Effector memory CD4-positive, alpha-beta T cell (primary cell): Measurements from ENCODE around the gene CLEC2A.
A peak's percentile ranks its signal among the peaks of the same experiment; 100 is the strongest.

Source experiments
- DNase-seq, 3 donors: peaks; one replicate each; pipeline ENCODE4 v3.0.0-alpha.2; 2020
- H3K27ac ChIP-seq: 2 replicates; pipeline ENCODE4 v1.7.0; 2013; ENCODE audit warnings: mild to moderate bottlenecking, low read length, moderate library complexity; ENCODE audit not compliant: insufficient read depth, poor library complexity, severe bottlenecking
- H3K27me3 ChIP-seq: replicated peaks from 2 replicates; pipeline ENCODE4 v1.7.0; 2013; ENCODE audit warnings: mild to moderate bottlenecking, low read length; ENCODE audit not compliant: insufficient read depth, control insufficient read depth, poor library complexity, severe bottlenecking
- H3K36me3 ChIP-seq: 2 replicates; pipeline ENCODE4 v1.7.0; 2013; ENCODE audit warnings: mild to moderate bottlenecking, low read length, moderate library complexity; ENCODE audit not compliant: control insufficient read depth, insufficient read depth
- H3K4me1 ChIP-seq: 2 replicates; pipeline ENCODE4 v1.7.0; 2013; ENCODE audit warnings: low read length, mild to moderate bottlenecking; ENCODE audit not compliant: control insufficient read depth, insufficient read depth, poor library complexity, severe bottlenecking
- H3K4me3 ChIP-seq: 2 replicates; pipeline ENCODE4 v1.7.0; 2013; ENCODE audit warnings: low read length, low read depth, mild to moderate bottlenecking; ENCODE audit not compliant: insufficient read depth, poor library complexity, severe bottlenecking
- H3K9me3 ChIP-seq: 2 replicates; pipeline ENCODE4 v1.7.0; 2013; ENCODE audit warnings: mild to moderate bottlenecking, low read length, moderate library complexity; ENCODE audit not compliant: control insufficient read depth

CLEC2A gene

DNA sequence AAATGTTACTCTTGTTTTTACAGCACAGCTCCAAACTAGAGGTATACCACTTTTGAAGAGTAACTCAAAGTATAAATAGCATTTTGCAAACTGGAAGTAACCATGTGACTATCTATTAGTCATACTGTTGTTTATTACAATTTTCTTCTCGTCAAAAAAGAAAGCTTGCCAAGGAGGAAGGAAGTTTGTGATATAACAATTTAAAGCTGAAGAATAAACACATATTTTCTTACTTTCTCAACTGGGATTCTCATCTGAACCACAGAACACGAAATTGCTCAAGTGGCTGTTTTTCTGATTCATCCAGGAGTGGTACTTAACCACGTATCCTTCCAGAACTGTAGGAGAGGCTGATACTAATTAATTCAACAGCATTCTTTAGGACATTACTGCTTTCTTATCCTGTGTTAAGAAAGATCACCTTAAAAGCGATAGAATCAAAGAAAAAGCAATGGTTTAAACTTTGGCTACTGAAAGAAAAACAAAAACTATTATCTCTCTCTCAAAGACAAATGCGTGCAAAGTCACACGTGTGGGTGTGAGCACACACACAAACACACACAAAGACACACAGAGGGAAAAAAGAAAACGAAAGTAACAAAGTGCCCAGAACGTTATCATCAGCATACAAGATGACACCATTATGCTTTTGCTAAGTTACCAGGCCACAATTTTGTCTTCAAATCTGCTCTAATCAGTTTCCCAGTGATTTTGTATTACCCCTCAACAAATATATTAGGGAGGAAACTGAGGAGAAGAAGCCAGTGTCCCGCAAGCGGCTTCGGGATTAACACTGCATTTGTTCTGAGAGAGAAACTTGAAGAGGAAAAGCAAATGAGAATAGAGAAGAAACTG is 62.6 kb downstream of the CLEC2A start, which contains the start of gene CLEC2B:
CLEC2B (minus strand) TSS at position 48 of the 855 bp plus-strand sequence.
- peak within 1 kb of the TSS; percentile 90 for H3K27ac ChIP-seq
- H3K27me3 ChIP-seq, result no peaks in the 10 kb centered on the region
- peaks cover 7% of the 10 kb centered on the region for H3K4me1 ChIP-seq
- peak within 1 kb of the TSS; percentile 75 for H3K4me3 ChIP-seq
- H3K36me3 ChIP-seq, result no peaks in the 10 kb centered on the region
- H3K9me3 ChIP-seq, result no peaks in the 10 kb centered on the region
- DNase-seq, result no peak

DNA sequence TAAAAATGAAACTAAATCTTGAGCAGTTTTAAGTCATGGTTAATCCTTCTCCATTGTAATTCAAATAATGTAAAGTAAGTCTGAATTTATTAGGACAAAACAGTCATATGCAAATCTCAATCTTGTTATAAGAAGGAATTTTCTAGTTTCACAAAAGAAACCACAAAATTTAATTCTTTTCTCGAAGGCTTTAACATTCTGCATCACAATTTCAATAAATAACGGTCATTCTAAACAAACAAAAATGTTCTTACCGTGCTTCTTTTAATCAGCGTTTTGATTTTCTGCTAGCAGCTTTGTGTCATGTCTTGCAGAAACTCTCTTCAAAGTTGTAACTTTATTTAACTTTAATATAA is 63.2 kb downstream of the CLEC2A start:
- no peak for DNase-seq
- H3K9me3 ChIP-seq, result no peaks in the 10 kb centered on the region
- H3K27ac ChIP-seq, result peak overlapping the region; percentile 90
- H3K27me3 ChIP-seq, result no peaks in the 10 kb centered on the region
- peak overlapping the region; percentile 75 for H3K4me3 ChIP-seq
- peaks cover 7% of the 10 kb centered on the region for H3K4me1 ChIP-seq
- no peaks in the 10 kb centered on the region for H3K36me3 ChIP-seq

DNA sequence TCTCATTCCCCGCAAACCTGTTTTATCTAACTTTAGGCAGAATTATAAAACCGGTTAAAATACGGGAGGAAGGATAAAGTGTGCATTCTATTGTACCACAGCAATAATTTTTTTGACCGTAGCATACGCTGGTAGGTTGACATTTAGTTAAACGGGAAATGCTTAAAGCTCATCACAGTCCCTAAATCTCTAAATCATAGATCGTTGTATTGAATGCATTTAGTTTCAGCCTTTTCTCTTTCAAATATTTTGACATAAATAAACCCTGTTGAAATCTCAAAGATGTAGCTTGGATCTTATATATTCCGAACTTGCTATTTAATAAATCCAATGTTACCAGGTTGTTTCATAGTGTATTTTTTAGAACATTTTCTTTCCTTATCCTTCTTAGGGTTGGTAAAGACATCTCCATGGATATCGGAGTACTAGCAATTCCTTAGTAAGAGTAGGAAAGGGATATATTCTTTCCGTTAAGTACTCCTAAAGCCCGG is 63.8 kb downstream of the CLEC2A start:
- DNase-seq, result no peak
- H3K9me3 ChIP-seq, result no peaks in the 10 kb centered on the region

DNA sequence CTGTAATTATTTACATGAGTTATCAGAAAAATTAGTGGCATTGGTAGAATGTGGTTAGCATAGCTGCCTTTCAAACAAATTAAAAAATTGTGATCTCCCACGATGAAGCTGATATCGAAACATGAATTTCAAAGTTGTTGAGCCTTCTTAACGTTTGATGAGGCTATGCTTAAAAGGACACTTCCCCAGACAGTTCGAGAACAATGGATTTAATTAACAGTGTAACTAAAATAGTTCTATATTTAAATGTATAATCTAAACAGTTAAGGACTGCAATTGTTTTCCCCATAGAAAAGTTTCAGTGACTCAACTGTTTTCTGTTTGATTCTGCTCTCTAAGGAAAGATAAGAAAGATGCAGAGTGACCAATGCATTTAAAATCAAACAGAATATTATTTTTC is 64.6 kb downstream of the CLEC2A start:
- H3K27me3 ChIP-seq, result no peaks in the 10 kb centered on the region
- no peaks in the 10 kb centered on the region for H3K36me3 ChIP-seq
- peak overlapping the region; percentile 75 for H3K4me3 ChIP-seq
- no peaks in the 10 kb centered on the region for H3K9me3 ChIP-seq
- peaks cover 7% of the 10 kb centered on the region for H3K4me1 ChIP-seq
- peak overlapping the region; percentile 54 for H3K27ac ChIP-seq
- no peak for DNase-seq

More for the DNA sequence above, 63.8 kb downstream of the CLEC2A start:
- Histone ChIP-seq H3K27me3 (no peaks in the 10 kb centered on the region), H3K36me3 (no peaks in the 10 kb centered on the region), H3K4me1 (peaks cover 7% of the 10 kb centered on the region), H3K27ac (peak overlapping the region; percentile 90), H3K4me3 (peak overlapping the region; percentile 75)

DNA sequence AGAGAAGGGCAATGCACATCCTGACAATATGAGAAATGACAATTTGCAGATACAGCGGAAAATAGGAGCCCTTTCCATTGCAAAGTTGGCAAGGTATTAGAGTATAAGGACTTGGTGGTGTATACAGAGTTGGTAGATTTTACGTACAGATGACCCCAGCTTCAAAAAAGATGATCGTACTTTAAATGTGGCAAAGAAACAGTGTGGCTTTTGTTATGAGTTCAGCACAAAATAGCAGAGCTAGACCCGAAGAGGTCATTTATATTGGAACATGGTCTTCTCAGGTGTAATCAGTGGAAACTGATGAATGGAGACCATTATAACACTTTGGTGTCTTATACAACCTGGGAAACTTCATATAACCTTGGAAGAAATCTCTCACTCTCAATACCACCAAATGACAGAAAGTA is 65.3 kb downstream of the CLEC2A start:
- no peaks in the 10 kb centered on the region for H3K27me3 ChIP-seq
- H3K4me3 ChIP-seq, result peak overlapping the region; percentile 75
- H3K9me3 ChIP-seq, result no peaks in the 10 kb centered on the region
- peaks cover 7% of the 10 kb centered on the region for H3K4me1 ChIP-seq
- H3K36me3 ChIP-seq, result no peaks in the 10 kb centered on the region
- peak overlapping the region; percentile 54 for H3K27ac ChIP-seq
- no peak for DNase-seq

DNA sequence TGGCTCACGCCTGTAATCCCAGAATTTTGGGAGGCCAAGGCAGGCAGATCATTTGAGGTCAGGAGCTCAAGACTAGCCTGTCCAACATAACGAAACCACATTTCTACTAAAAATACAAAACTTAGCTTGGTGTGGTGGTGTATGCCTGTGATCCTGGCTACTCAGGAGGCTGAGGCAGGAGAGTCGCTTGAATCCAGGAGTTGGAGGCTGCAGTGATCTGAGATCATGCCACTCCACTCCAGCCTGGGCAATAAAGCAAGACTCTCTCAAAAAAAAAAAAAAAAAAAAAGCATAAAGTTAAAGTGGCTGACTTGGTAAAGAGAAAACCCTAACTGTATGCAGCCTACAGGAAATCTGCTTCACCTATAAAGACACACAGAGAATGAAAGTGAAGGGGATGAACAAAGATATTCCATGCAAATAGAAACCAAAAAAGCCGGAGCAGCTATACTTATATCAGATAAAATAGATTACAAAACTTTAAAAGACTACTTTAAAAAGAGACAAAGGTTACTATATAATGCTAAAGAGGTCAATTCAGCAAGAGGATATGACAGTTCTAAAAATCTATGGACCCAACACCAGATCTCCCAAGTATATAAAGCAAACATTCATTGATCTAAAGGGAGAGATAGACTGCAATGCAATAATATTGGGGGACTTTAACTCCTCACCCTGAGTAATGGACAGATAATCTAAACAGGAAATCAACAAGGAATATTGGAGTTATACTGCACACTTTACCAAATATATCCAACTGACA is 67.1 kb downstream of the CLEC2A start:
- no peaks in the 10 kb centered on the region for H3K4me1 ChIP-seq
- no peaks in the 10 kb centered on the region for H3K9me3 ChIP-seq
- peak overlapping the region; percentile 75 for H3K4me3 ChIP-seq
- H3K36me3 ChIP-seq, result no peaks in the 10 kb centered on the region
- peak overlapping the region; percentile 54 for H3K27ac ChIP-seq
- no peaks in the 10 kb centered on the region for H3K27me3 ChIP-seq
- no peak for DNase-seq
